ENCODE results near the gene PACSIN2.
"Not testable (repeated sequence)": the region's sequence is repeated elsewhere in the genome, so short reads cannot be mapped to it uniquely, and the experiment has no call there.

Gene PACSIN2

GRCh38 chr22:42957544-42957943 is 57.4 kb downstream of the PACSIN2 start:
- H4K20me1 ChIP-seq (ENCODE audit: insufficient read depth, low read length): no peaks in the 10 kb centered on the region
- no peaks in the 10 kb centered on the region for H3K4me1 ChIP-seq (ENCODE audit: low read length)
- no peak overlapping the region for H3K4me3 ChIP-seq (ENCODE audit: low read length)
- H3K27ac ChIP-seq (ENCODE audit: low read length): no peak overlapping the region
- no peak overlapping the region for H2AFZ ChIP-seq (ENCODE audit: low read length)
- H3K9me3 ChIP-seq (replicated peaks; ENCODE audit: insufficient read depth, low read length): no peaks in the 10 kb centered on the region
- no peaks in the 10 kb centered on the region for H3K79me2 ChIP-seq (ENCODE audit: low read length)
- no peak overlapping the region for H3K4me2 ChIP-seq (ENCODE audit: low read depth, low read length)
- DNase-seq: no peak
- no peaks in the 10 kb centered on the region for H3K9me2 ChIP-seq (replicated peaks; ENCODE audit: insufficient read depth, low read length)
- H3K27me3 ChIP-seq (replicated peaks; ENCODE audit: insufficient read depth, low read length): no peaks in the 10 kb centered on the region
- no peaks in the 10 kb centered on the region for H3K36me3 ChIP-seq (replicated peaks; ENCODE audit: insufficient read depth, low read length)
- H3F3A ChIP-seq (ENCODE audit: insufficient read depth, low read length): no peaks in the 10 kb centered on the region
- no peak overlapping the region for H3K9ac ChIP-seq (ENCODE audit: low read length)
- no peak for TF ChIP-seq EZH2phosphoT487 (IDR thresholded peaks at IDR 0.05; ENCODE audit: low read length)
- TF ChIP-seq CTCF (IDR thresholded peaks at IDR 0.05; ENCODE audit: low read length): no peak
- no peak for TF ChIP-seq EZH2 (optimal IDR thresholded peaks at IDR 0.05; ENCODE audit: low read depth, low read length)

GRCh38 chr22:42955848-42956247 is 59.1 kb downstream of the PACSIN2 start:
- Histone ChIP-seq H3F3A (ENCODE audit: insufficient read depth, low read length) (no peaks in the 10 kb centered on the region), H3K4me2 (ENCODE audit: low read depth, low read length) (no peak overlapping the region), H3K79me2 (ENCODE audit: low read length) (no peaks in the 10 kb centered on the region), H3K4me1 (ENCODE audit: low read length) (no peaks in the 10 kb centered on the region), H3K27me3 (replicated peaks; ENCODE audit: insufficient read depth, low read length) (no peaks in the 10 kb centered on the region), H3K9me3 (replicated peaks; ENCODE audit: insufficient read depth, low read length) (no peaks in the 10 kb centered on the region), H3K9ac (ENCODE audit: low read length) (no peak overlapping the region), H3K4me3 (ENCODE audit: low read length) (no peak overlapping the region), H4K20me1 (ENCODE audit: insufficient read depth, low read length) (no peaks in the 10 kb centered on the region), H3K36me3 (replicated peaks; ENCODE audit: insufficient read depth, low read length) (no peaks in the 10 kb centered on the region), H3K9me2 (replicated peaks; ENCODE audit: insufficient read depth, low read length) (no peaks in the 10 kb centered on the region), H3K27ac (ENCODE audit: low read length) (no peak overlapping the region), H2AFZ (ENCODE audit: low read length) (no peak overlapping the region)
- no peak for DNase-seq
- TF ChIP-seq EZH2 (optimal IDR thresholded peaks at IDR 0.05; ENCODE audit: low read depth, low read length): no peak
- TF ChIP-seq CTCF (IDR thresholded peaks at IDR 0.05; ENCODE audit: low read length): no peak
- TF ChIP-seq EZH2phosphoT487 (IDR thresholded peaks at IDR 0.05; ENCODE audit: low read length): no peak

- H3K27ac ChIP-seq (ENCODE audit: low read length): no peak overlapping the region
- H3F3A ChIP-seq (ENCODE audit: insufficient read depth, low read length): no peaks in the 10 kb centered on the region
- H3K4me1 ChIP-seq (ENCODE audit: low read length): no peaks in the 10 kb centered on the region
- no peaks in the 10 kb centered on the region for H3K79me2 ChIP-seq (ENCODE audit: low read length)
- no peak for DNase-seq
- H3K9ac ChIP-seq (ENCODE audit: low read length): no peak overlapping the region
- H3K4me3 ChIP-seq (ENCODE audit: low read length): no peak overlapping the region
- no peaks in the 10 kb centered on the region for H3K27me3 ChIP-seq (replicated peaks; ENCODE audit: insufficient read depth, low read length)
- no peak overlapping the region for H2AFZ ChIP-seq (ENCODE audit: low read length)
- no peaks in the 10 kb centered on the region for H3K9me3 ChIP-seq (replicated peaks; ENCODE audit: insufficient read depth, low read length)
- H3K9me2 ChIP-seq (replicated peaks; ENCODE audit: insufficient read depth, low read length): no peaks in the 10 kb centered on the region
- no peaks in the 10 kb centered on the region for H4K20me1 ChIP-seq (ENCODE audit: insufficient read depth, low read length)
- TF ChIP-seq CTCF (IDR thresholded peaks at IDR 0.05; ENCODE audit: low read length) (no peak), EZH2 (optimal IDR thresholded peaks at IDR 0.05; ENCODE audit: low read depth, low read length) (no peak), EZH2phosphoT487 (IDR thresholded peaks at IDR 0.05; ENCODE audit: low read length) (no peak)
- H3K36me3 ChIP-seq (replicated peaks; ENCODE audit: insufficient read depth, low read length): no peaks in the 10 kb centered on the region
- no peak overlapping the region for H3K4me2 ChIP-seq (ENCODE audit: low read depth, low read length)
Observed at GRCh38 chr22:42955087-42955635, 59.8 kb downstream of the PACSIN2 start.

DNA sequence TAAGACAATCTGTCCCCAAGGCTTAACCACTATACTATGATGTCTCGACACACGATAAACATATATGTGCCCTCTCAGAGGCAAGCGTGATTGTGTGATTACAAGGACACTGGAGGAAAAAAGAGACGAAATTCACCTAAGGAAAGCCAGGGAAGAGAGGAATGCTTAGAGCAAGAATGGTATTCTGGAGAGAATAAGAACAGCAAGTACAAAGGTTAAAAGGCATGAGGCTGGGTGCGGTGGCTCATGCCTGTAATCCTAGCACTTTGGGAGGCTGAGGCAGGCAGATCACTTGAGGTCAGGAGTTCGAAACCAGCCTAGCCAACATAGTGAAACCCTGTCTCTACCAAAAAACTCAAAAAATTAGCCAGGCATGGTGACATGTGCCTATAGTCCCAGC is 61.2 kb downstream of the PACSIN2 start:
- H3K9me2 ChIP-seq (replicated peaks; ENCODE audit: insufficient read depth, low read length); H3K27me3 ChIP-seq (replicated peaks; ENCODE audit: insufficient read depth, low read length); H3K36me3 ChIP-seq (replicated peaks; ENCODE audit: insufficient read depth, low read length); H3K4me1 ChIP-seq (ENCODE audit: low read length); H3F3A ChIP-seq (ENCODE audit: insufficient read depth, low read length); H4K20me1 ChIP-seq (ENCODE audit: insufficient read depth, low read length); H3K9ac ChIP-seq (ENCODE audit: low read length); H3K4me2 ChIP-seq (ENCODE audit: low read depth, low read length); H3K4me3 ChIP-seq (ENCODE audit: low read length); H3K27ac ChIP-seq (ENCODE audit: low read length); H3K79me2 ChIP-seq (ENCODE audit: low read length); H3K9me3 ChIP-seq (replicated peaks; ENCODE audit: insufficient read depth, low read length); DNase-seq; H2AFZ ChIP-seq (ENCODE audit: low read length): not testable (repeated sequence)

All from MM.1S (cell line).